HepG2 (cell line): ENCODE measurements around the gene HK2. TPM values are rescaled to one million over a fixed set of nuclear protein-coding genes. Genes with fewer than 3 reads are reported as not detected.

Source experiments
- ELF3 ChIP-seq: IDR thresholded peaks from 2 replicates; pipeline ENCODE4 v1.6.1; 2016; ENCODE audit warnings: missing genetic modification reagents, missing compliant biosample characterization
- FOXA1 ChIP-seq, 2 experiments: fragments of 450-650 bp in 1 of 2; sonication (generic) in 1 of 2; formaldehyde crosslinking in 1 of 2; IDR thresholded peaks; 2 replicates each; pipeline versions ENCODE4 v1.4.0 to v1.6.1; 2016 to 2020; ENCODE audit warnings: missing genetic modification reagents in 1 of 2
- FOXA3 ChIP-seq: IDR thresholded peaks from 2 replicates; pipeline ENCODE4 v1.6.1; 2016; ENCODE audit warnings: missing genetic modification reagents, missing compliant biosample characterization
- NCOR1 ChIP-seq: fragments of 200-600 bp; sonication (generic); IDR thresholded peaks from 2 replicates; pipeline ENCODE4 v1.7.0; 2017; ENCODE audit warnings: antibody characterized with exemption, low read length, borderline replicate concordance
- RAD21 ChIP-seq: fragments of 450-650 bp; formaldehyde crosslinking; IDR thresholded peaks from 2 replicates; pipeline ENCODE4 v1.5.0; 2020; ENCODE audit warnings: mild to moderate bottlenecking
- REXO4 ChIP-seq: sonication (generic); formaldehyde crosslinking; IDR thresholded peaks from 2 replicates; pipeline ENCODE4 v1.8.0; 2022; ENCODE audit warnings: missing genetic modification reagents, mild to moderate bottlenecking, borderline replicate concordance
- RFX5 ChIP-seq: IDR thresholded peaks from 2 replicates; pipeline ENCODE4 v1.6.1; 2011; ENCODE audit warnings: low read depth, low read length, improper control_type of control experiment
- SMAD9 ChIP-seq: sonication (generic); formaldehyde crosslinking; IDR thresholded peaks from 2 replicates; pipeline ENCODE4 v1.5.1; 2020; ENCODE audit warnings: mild to moderate bottlenecking, missing genetic modification reagents
- SOX6 ChIP-seq, 2 experiments: fragments of 450-650 bp in 1 of 2; sonication (generic) in 1 of 2; formaldehyde crosslinking in 1 of 2; IDR thresholded peaks; 2 replicates each; pipeline versions ENCODE4 v1.4.0 to v1.6.1; 2017 to 2020; ENCODE audit warnings: antibody characterized with exemption in 1 of 2, mild to moderate bottlenecking in 1 of 2, missing genetic modification reagents in 1 of 2
- ZFAT ChIP-seq: sonication (generic); formaldehyde crosslinking; conservative IDR thresholded peaks from 2 replicates; pipeline ENCODE4 v1.8.1; 2023; ENCODE audit warnings: missing genetic modification reagents, inconsistent platforms
- ZNF563 ChIP-seq: sonication (generic); formaldehyde crosslinking; IDR thresholded peaks from 2 replicates; pipeline ENCODE4 v1.8.0; 2022; ENCODE audit warnings: mild to moderate bottlenecking, moderate library complexity, missing genetic modification reagents
- ZNF678 ChIP-seq: sonication (generic); formaldehyde crosslinking; IDR thresholded peaks from 2 replicates; pipeline ENCODE4 v1.4.0; 2020; ENCODE audit warnings: mild to moderate bottlenecking, missing genetic modification reagents
- ZNF766 ChIP-seq: sonication (generic); formaldehyde crosslinking; IDR thresholded peaks from 2 replicates; pipeline ENCODE4 v1.5.0; 2020; ENCODE audit warnings: missing genetic modification reagents, borderline replicate concordance
- polyA plus RNA-seq, 8 experiments: library from polyadenylated mRNA; depleted of rRNA in 3 of 8; stranded (reverse) in 7 of 8; unstranded in 1 of 8; fragments of >200 nt; fragmentation: Illumina TruSeq in 4 of 8; extraction: Trizol in 4 of 8; gene quantifications; 2 replicates each; pipeline versions ENCODE4 v1.2.1 to v1.2.3, GENCODE V29; 2011 to 2016; ENCODE audit warnings: low read depth in 4 of 8, missing spikeins in 1 of 8, mixed read lengths in 1 of 8; ENCODE audit not compliant: insufficient read depth in 1 of 8
- total RNA-seq, 5 experiments: library from RNA; depleted of rRNA; stranded (reverse); fragments of >200 nt; fragmentation: Illumina TruSeq; extraction: Trizol; gene quantifications; 2 replicates each; pipeline ENCODE4 v1.2.3, GENCODE V29; 2016; ENCODE audit warnings: low read depth in 1 of 5
- TF ChIP-seq, protein P1 (sequence below): sonication (generic); formaldehyde crosslinking; IDR thresholded peaks from 2 replicates; pipeline ENCODE4 v1.9.0; 2021; ENCODE audit warnings: mild to moderate bottlenecking, missing genetic modification reagents
- TF ChIP-seq, protein P2 (sequence below), 2 experiments: sonication (generic) in 1 of 2; formaldehyde crosslinking in 1 of 2; IDR thresholded peaks; 2 replicates each; pipeline versions ENCODE4 v1.6.1 to v1.9.0; 2014 to 2022; ENCODE audit warnings: antibody characterized with exemption in 1 of 2, borderline replicate concordance in 1 of 2, inconsistent platforms in 1 of 2, low read depth in 1 of 2, missing genetic modification reagents in 1 of 2

Gene HK2
- total and polyA plus RNA-seq, 2 of the 13 experiments (the other 11 are each of a cell fraction or from before 2014, with no cell fraction given): 13.2 to 101 TPM

DNA sequence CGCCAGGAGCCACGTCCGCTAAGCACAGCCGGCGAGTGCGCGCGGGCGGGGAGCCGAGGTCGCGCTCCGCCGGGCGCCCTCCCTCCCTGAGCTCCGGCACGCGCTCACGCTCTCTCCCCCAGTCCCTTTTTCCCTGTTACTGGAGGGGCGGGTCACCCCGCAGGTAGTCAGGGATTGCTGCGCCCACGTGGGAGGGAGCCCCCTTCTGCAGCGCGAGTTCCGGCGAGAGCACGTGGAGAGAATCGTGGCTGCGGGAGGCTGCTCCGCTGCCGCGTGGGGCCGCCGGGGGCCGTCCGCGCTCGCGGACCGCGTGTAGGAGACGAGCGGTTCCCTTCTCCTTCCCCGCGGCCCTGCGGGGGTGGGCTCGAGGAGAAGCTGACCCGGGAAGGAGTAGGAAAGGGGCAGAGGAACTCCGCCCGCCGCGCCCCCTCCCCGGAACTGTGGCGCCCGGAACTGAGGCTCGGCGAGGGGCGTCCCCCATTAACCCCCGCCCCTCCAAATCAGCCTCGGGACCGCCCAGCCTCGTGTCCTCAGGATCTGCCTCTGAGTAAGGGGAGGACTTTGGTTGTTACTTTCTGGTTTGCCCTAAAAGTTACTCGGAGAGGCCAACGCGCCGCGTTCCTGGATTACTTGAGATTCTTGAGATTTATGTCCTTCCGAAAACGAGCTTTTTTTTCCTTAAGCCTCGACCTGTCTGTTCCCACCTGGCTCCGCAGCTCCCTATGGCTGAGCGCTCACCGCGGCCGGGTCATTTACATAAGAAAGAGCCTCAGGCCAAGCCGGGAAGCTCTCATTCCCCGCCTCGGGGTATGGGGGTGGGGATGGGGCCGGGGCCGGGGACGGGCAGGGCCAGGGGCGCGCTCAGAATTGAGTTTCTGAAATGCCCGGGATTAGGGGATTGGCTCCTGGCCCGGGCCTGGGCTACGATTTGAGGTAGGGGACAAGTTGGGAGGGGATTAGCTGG lies 1.1 kb downstream of the HK2 start (continued):
- TF ChIP-seq, protein P1, sequence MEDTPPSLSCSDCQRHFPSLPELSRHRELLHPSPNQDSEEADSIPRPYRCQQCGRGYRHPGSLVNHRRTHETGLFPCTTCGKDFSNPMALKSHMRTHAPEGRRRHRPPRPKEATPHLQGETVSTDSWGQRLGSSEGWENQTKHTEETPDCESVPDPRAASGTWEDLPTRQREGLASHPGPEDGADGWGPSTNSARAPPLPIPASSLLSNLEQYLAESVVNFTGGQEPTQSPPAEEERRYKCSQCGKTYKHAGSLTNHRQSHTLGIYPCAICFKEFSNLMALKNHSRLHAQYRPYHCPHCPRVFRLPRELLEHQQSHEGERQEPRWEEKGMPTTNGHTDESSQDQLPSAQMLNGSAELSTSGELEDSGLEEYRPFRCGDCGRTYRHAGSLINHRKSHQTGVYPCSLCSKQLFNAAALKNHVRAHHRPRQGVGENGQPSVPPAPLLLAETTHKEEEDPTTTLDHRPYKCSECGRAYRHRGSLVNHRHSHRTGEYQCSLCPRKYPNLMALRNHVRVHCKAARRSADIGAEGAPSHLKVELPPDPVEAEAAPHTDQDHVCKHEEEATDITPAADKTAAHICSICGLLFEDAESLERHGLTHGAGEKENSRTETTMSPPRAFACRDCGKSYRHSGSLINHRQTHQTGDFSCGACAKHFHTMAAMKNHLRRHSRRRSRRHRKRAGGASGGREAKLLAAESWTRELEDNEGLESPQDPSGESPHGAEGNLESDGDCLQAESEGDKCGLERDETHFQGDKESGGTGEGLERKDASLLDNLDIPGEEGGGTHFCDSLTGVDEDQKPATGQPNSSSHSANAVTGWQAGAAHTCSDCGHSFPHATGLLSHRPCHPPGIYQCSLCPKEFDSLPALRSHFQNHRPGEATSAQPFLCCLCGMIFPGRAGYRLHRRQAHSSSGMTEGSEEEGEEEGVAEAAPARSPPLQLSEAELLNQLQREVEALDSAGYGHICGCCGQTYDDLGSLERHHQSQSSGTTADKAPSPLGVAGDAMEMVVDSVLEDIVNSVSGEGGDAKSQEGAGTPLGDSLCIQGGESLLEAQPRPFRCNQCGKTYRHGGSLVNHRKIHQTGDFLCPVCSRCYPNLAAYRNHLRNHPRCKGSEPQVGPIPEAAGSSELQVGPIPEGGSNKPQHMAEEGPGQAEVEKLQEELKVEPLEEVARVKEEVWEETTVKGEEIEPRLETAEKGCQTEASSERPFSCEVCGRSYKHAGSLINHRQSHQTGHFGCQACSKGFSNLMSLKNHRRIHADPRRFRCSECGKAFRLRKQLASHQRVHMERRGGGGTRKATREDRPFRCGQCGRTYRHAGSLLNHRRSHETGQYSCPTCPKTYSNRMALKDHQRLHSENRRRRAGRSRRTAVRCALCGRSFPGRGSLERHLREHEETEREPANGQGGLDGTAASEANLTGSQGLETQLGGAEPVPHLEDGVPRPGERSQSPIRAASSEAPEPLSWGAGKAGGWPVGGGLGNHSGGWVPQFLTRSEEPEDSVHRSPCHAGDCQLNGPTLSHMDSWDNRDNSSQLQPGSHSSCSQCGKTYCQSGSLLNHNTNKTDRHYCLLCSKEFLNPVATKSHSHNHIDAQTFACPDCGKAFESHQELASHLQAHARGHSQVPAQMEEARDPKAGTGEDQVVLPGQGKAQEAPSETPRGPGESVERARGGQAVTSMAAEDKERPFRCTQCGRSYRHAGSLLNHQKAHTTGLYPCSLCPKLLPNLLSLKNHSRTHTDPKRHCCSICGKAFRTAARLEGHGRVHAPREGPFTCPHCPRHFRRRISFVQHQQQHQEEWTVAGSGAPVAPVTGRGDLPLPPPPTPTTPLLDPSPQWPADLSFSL (CRISPR knock-in tag): peak; percentile 53; the same call in 1 of the 2 replicates
- TF ChIP-seq REXO4 (CRISPR knock-in tag): no peak
- TF ChIP-seq SOX6 (IDR thresholded peaks at IDR 0.05): no peak
- TF ChIP-seq SOX6 (CRISPR knock-in tag; IDR thresholded peaks at IDR 0.05): peak; percentile 82
- TF ChIP-seq RFX5: no peak
- TF ChIP-seq FOXA1 (IDR thresholded peaks at IDR 0.05): no peak
- TF ChIP-seq FOXA1 (CRISPR knock-in tag; IDR thresholded peaks at IDR 0.05): no peak
- peak; percentile 35 for TF ChIP-seq RAD21 (CRISPR knock-in tag)
- no peak; the same call in 1 of the 2 replicates for TF ChIP-seq NCOR1
- TF ChIP-seq ZNF766: no peak
- TF ChIP-seq, protein P2, sequence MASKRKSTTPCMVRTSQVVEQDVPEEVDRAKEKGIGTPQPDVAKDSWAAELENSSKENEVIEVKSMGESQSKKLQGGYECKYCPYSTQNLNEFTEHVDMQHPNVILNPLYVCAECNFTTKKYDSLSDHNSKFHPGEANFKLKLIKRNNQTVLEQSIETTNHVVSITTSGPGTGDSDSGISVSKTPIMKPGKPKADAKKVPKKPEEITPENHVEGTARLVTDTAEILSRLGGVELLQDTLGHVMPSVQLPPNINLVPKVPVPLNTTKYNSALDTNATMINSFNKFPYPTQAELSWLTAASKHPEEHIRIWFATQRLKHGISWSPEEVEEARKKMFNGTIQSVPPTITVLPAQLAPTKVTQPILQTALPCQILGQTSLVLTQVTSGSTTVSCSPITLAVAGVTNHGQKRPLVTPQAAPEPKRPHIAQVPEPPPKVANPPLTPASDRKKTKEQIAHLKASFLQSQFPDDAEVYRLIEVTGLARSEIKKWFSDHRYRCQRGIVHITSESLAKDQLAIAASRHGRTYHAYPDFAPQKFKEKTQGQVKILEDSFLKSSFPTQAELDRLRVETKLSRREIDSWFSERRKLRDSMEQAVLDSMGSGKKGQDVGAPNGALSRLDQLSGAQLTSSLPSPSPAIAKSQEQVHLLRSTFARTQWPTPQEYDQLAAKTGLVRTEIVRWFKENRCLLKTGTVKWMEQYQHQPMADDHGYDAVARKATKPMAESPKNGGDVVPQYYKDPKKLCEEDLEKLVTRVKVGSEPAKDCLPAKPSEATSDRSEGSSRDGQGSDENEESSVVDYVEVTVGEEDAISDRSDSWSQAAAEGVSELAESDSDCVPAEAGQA (IDR thresholded peaks at IDR 0.05; ENCODE audit: low read depth): no peak
- TF ChIP-seq, protein P2 (CRISPR knock-in tag; IDR thresholded peaks at IDR 0.05; ENCODE audit: borderline replicate concordance): no peak
- TF ChIP-seq ZNF678: no peak
- peak; percentile 59; the same call in 1 of the 2 replicates for TF ChIP-seq ZNF563 (CRISPR knock-in tag)
- TF ChIP-seq ELF3: no peak; the same call in 1 of the 2 replicates
- no peak for TF ChIP-seq SMAD9 (CRISPR knock-in tag)
- peak; percentile 26; the same call in 1 of the 2 replicates for TF ChIP-seq FOXA3
- no peak; the same call in 1 of the 2 replicates for TF ChIP-seq ZFAT (CRISPR knock-in tag)
